Natural killer cell (primary cell): ENCODE results near the gene CALML6. TPM values are rescaled to one million over a fixed set of nuclear protein-coding genes. Genes with fewer than 3 reads are reported as not detected.

Source experiments
- ATAC-seq, 3 donors: fragments of 150-1000 bp in 2 of 3; fragments of 200-7000 bp in 1 of 3; cut with Tn5 transposase; 1 replicate in 1 of 3; 2 replicates in 2 of 3; pipeline ENCODE4 v1.10.0; 2021; ENCODE audit warnings: mild to moderate bottlenecking in 2 of 3, moderate library complexity in 2 of 3
- DNase-seq, 2 donors: peaks; one replicate each; pipeline versions ENCODE4 v3.0.0 to v3.0.0-alpha.2; 2013 to 2021; ENCODE audit warnings: mixed read lengths in 1 of 2
- H3K27ac ChIP-seq: one replicate; pipeline ENCODE4 v1.5.1; 2013; ENCODE audit warnings: mild to moderate bottlenecking, low read length
- H3K27me3 ChIP-seq: one replicate; pipeline ENCODE4 v1.6.1; 2013; ENCODE audit warnings: low read length; ENCODE audit not compliant: control insufficient read depth, insufficient read depth
- H3K36me3 ChIP-seq: one replicate; pipeline ENCODE4 v1.6.1; 2013; ENCODE audit warnings: low read length; ENCODE audit not compliant: control insufficient read depth, insufficient read depth
- H3K4me1 ChIP-seq: one replicate; pipeline ENCODE4 v1.6.1; 2013; ENCODE audit warnings: low read length; ENCODE audit not compliant: control insufficient read depth, insufficient read depth
- H3K4me3 ChIP-seq: one replicate; pipeline ENCODE4 v1.5.1; 2013; ENCODE audit warnings: low read length
- H3K9me3 ChIP-seq: one replicate; pipeline ENCODE4 v1.6.1; 2013; ENCODE audit warnings: low read length; ENCODE audit not compliant: control insufficient read depth, insufficient read depth
- H3K27ac Mint-ChIP-seq, 2 donors: one replicate each; pipeline ENCODE4 v1.8.0; 2022; ENCODE audit warnings: mild to moderate bottlenecking in 2 of 2, mixed read lengths in 2 of 2, moderate library complexity in 1 of 2
- H3K27me3 Mint-ChIP-seq, 2 donors: one replicate each; pipeline ENCODE4 v1.8.0; 2022; ENCODE audit warnings: low read depth in 2 of 2, mixed read lengths in 2 of 2
- H3K36me3 Mint-ChIP-seq: one replicate; pipeline ENCODE4 v1.8.0; 2022; ENCODE audit warnings: mixed read lengths
- H3K4me1 Mint-ChIP-seq, 2 donors: one replicate each; pipeline ENCODE4 v1.8.0; 2022; ENCODE audit warnings: mixed read lengths in 2 of 2
- H3K4me3 Mint-ChIP-seq: one replicate; pipeline ENCODE4 v1.8.0; 2022; ENCODE audit warnings: mild to moderate bottlenecking, moderate library complexity, mixed read lengths
- H3K9me3 Mint-ChIP-seq, 2 donors: one replicate each; pipeline ENCODE4 v1.8.0; 2022; ENCODE audit warnings: mixed read lengths in 2 of 2
- CTCF ChIP-seq: fragments of 200-600 bp; IDR thresholded peaks from one replicate; pipeline ENCODE4 v1.8.0; 2022; ENCODE audit warnings: antibody characterized with exemption
- WGBS: methylation state at CpG from one replicate; pipeline ENCODE4 v1.1.7; 2013; ENCODE audit warnings: missing lambda C conversion rate; ENCODE audit not compliant: insufficient coverage; 5-methylcytosine and 5-hydroxymethylcytosine counted together
- intact Hi-C: fragments of 100-400 bp; cut with micrococcal nuclease; formaldehyde crosslinking; loops from one replicate; pipeline ENCODE4 v1.14.2; 2022
- total RNA-seq, 4 donors: library from RNA; stranded (reverse); fragments of 120-200 nt in 1 of 4; gene quantifications; one replicate each; pipeline versions ENCODE4 v1.2.3 to v1.2.4, GENCODE V29; 2013 to 2022

The CALML6 gene
- total RNA-seq, 3 donors from 2014 or later (not counting 1 experiment from before 2014, with no cell fraction given) = 2.1 to 3.9 (median 2.9) TPM

- DNase-seq = no peak
- intact Hi-C loops = loop anchor here (5.0 to 10.0 kb wide), 2 partner anchors 106 to 443 kb away; no protein-coding TSS in a partner anchor
- H3K4me1 ChIP-seq = peaks cover 10% of the 10 kb centered on the region
- Mint-ChIP-seq H3K4me3 (no peak overlapping the region), H3K27me3 (no peaks in the 10 kb centered on the region), H3K9me3 (no peaks in the 10 kb centered on the region), H3K4me1 (peaks cover 0 to 8% of the 10 kb centered on the region in 2 donors), H3K27ac (no peak overlapping the region), H3K36me3 (no peaks in the 10 kb centered on the region)
- H3K36me3 ChIP-seq = no peaks in the 10 kb centered on the region
- H3K9me3 ChIP-seq = no peaks in the 10 kb centered on the region
- H3K4me3 ChIP-seq = no peak overlapping the region
- whole genome bisulfite sequencing = 73% methylated on average over 19 of the region's 19 CpGs
- ATAC-seq = no peak
- TF ChIP-seq CTCF = no peak
- peaks cover 2% of the 10 kb centered on the region for H3K27me3 ChIP-seq
- no peak overlapping the region for H3K27ac ChIP-seq
These were observed 26.3 kb downstream of the CALML6 start for GRCh38 chr1:1941211-1941841.

GRCh38 chr1:1941868-1942752 lies 27.1 kb downstream of the CALML6 start:
- Mint-ChIP-seq H3K4me1 (peaks cover 0 to 8% of the 10 kb centered on the region in 2 donors), H3K4me3 (no peak overlapping the region), H3K27me3 (no peaks in the 10 kb centered on the region), H3K27ac (no peak overlapping the region), H3K36me3 (no peaks in the 10 kb centered on the region), H3K9me3 (no peaks in the 10 kb centered on the region)
- intact Hi-C loops = loop anchor here (5.0 to 10.0 kb wide), 2 partner anchors 105 to 443 kb away; no protein-coding TSS in a partner anchor
- WGBS = 85% methylated on average over 39 of the region's 39 CpGs
- Histone ChIP-seq H3K36me3 (no peaks in the 10 kb centered on the region), H3K27ac (no peak overlapping the region), H3K4me1 (peaks cover 10% of the 10 kb centered on the region), H3K4me3 (no peak overlapping the region), H3K27me3 (peaks cover 2% of the 10 kb centered on the region), H3K9me3 (no peaks in the 10 kb centered on the region)
- no peak for TF ChIP-seq CTCF
- DNase-seq = no peak
- no peak for ATAC-seq

DNA sequence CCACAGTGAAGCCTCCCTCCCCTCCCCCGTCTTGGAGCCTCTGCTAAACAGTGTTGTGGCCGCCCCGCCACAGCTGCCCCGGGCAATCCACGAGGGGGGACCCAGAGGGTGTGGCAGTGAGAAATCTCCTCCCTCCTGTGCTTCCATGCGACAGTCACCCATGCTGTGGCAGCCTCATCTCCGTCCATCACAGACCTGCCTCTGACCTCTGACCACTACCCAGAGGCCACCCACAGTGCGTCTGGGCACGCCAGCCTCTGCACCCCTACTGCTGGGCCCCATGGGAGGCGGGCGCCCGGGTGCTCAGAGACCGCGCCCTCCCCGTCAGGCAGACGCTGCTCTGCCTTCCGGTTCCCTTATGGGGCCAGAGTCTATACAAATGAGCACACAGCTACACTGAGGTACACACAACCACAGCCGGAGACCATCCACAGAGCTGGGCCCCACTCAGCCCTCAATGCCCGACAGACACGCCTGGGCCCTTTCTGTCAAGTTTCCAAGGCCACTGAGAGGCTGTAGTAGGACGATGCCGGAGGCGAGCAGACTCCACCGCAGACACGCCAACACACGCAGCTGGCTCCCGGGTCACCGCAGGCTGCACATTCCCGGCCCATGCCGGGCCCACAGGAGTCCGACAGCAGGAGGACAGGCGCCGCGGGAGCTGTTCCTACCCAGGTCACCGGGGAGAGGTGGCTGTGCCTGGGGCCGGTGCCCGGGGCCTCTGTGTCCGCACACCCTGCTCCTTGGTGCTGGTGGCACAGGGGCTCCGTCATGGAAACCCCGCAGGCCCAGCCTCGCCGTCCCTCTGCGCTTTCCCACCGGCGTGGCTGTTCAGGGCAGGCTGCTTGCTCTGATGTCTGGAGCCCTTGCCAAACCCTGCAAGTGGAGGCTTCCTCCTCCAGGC lies 27.9 kb downstream of the CALML6 start:
- Mint-ChIP-seq H3K27ac (no peak overlapping the region), H3K27me3 (no peaks in the 10 kb centered on the region), H3K4me1 (peaks cover 0 to 8% of the 10 kb centered on the region in 2 donors), H3K9me3 (no peaks in the 10 kb centered on the region), H3K4me3 (no peak overlapping the region), H3K36me3 (no peaks in the 10 kb centered on the region)
- Histone ChIP-seq H3K4me3 (no peak overlapping the region), H3K9me3 (no peaks in the 10 kb centered on the region), H3K27ac (no peak overlapping the region), H3K4me1 (peaks cover 10% of the 10 kb centered on the region), H3K27me3 (peaks cover 2% of the 10 kb centered on the region), H3K36me3 (no peaks in the 10 kb centered on the region)
- ATAC-seq (no peak), DNase-seq (no peak)
- 88% methylated on average over 45 of the region's 45 CpGs for WGBS
- TF ChIP-seq CTCF = no peak
- intact Hi-C loops = loop anchor here (5.0 to 10.0 kb wide), 2 partner anchors 104 to 442 kb away; no protein-coding TSS in a partner anchor
